ENCODE data around the gene TNFSF13B. TPM values are rescaled to one million over a fixed set of nuclear protein-coding genes. Genes with fewer than 3 reads are reported as not detected.

The TNFSF13B gene
- polyA plus RNA-seq (0.28 and 0.50 TPM in 2 replicates), polyA minus RNA-seq (0.93 and 1.7 TPM in 2 replicates)

GRCh38 chr13:108269601-108270328 lies at the start of gene TNFSF13B:
Gene TNFSF13B, plus strand, starts transcription at chr13:108269718. Its CDS starts 178 bp downstream, at chr13:108269896.
- Histone ChIP-seq H3K9me3 (ENCODE audit: low read length) (no peaks in the 10 kb centered on the region), H4K20me1 (ENCODE audit: insufficient read depth) (no peaks in the 10 kb centered on the region), H3K9me2 (ENCODE audit: insufficient read depth, low read length) (no peaks in the 10 kb centered on the region), H3K4me2 (ENCODE audit: low read length) (no peak within 1 kb of the TSS), H3K9ac (ENCODE audit: low read length) (no peak within 1 kb of the TSS), H3K27me3 (ENCODE audit: insufficient read depth, low read depth, low read length) (no peaks in the 10 kb centered on the region), H3K36me3 (ENCODE audit: insufficient read depth, low read length) (no peaks in the 10 kb centered on the region), H3K79me2 (replicated peaks; ENCODE audit: insufficient read depth, low read length) (no peaks in the 10 kb centered on the region), H3K27ac (ENCODE audit: low read length) (no peak within 1 kb of the TSS), H2AFZ (ENCODE audit: low read depth, low read length) (no peak within 1 kb of the TSS), H3K4me3 (ENCODE audit: low read length) (no peak within 1 kb of the TSS), H3F3A (ENCODE audit: insufficient read depth, low read length, poor library complexity, severe bottlenecking) (peaks cover 4% of the 10 kb centered on the region)
- no peak for TF ChIP-seq RAD21 (conservative IDR thresholded peaks at IDR 0.05)
- TF ChIP-seq EZH2 (IDR thresholded peaks at IDR 0.05; ENCODE audit: borderline replicate concordance, insufficient read depth, low read length, poor library complexity, severe bottlenecking): no peak
- TF ChIP-seq SMC3 (conservative IDR thresholded peaks at IDR 0.05; ENCODE audit: poor library complexity): no peak
- no peak for TF ChIP-seq CTCF (IDR thresholded peaks at IDR 0.05; ENCODE audit: poor library complexity, severe bottlenecking)
- TF ChIP-seq REST (IDR thresholded peaks at IDR 0.05; ENCODE audit: borderline replicate concordance): no peak
- no peak for TF ChIP-seq EP300 (conservative IDR thresholded peaks at IDR 0.05; ENCODE audit: poor library complexity, severe bottlenecking)
- TF ChIP-seq MXI1 (conservative IDR thresholded peaks at IDR 0.05; ENCODE audit: poor library complexity, severe bottlenecking): no peak
- TF ChIP-seq POLR2AphosphoS5 (IDR thresholded peaks at IDR 0.05): no peak
- TF ChIP-seq TAF1 (IDR thresholded peaks at IDR 0.05; ENCODE audit: low read depth): no peak

DNA sequence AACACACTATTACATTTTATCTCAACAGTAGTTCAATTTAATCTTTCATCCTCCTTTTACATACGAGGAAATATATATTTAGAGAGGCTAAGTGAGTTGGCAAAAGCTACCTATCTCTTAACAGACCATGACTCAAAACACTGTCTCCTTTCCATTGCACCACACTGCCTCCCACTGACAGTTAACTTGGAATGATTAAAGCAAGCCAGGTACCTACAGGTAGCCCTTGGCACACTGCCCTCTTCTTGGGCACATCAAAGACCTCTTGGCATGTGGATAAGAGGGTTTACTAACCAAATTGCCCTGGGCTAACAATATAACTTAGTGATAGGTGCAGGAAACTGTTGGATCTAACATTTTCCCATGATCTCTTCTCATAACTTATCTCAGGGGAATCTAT lies 49.5 kb upstream of the TNFSF13B start:
- no peak overlapping the region for H3K27ac ChIP-seq (ENCODE audit: low read length)
- no peaks in the 10 kb centered on the region for H3K9me2 ChIP-seq (ENCODE audit: insufficient read depth, low read length)
- no peaks in the 10 kb centered on the region for H4K20me1 ChIP-seq (ENCODE audit: insufficient read depth)
- no peaks in the 10 kb centered on the region for H3K9me3 ChIP-seq (ENCODE audit: low read length)
- peak overlapping the region; percentile 89 for H3K4me3 ChIP-seq (ENCODE audit: low read length)
- peaks cover 49% of the 10 kb centered on the region for H3K79me2 ChIP-seq (replicated peaks; ENCODE audit: insufficient read depth, low read length)
- H3K4me2 ChIP-seq (ENCODE audit: low read length): peak overlapping the region; percentile 54
- no peak overlapping the region for H2AFZ ChIP-seq (ENCODE audit: low read depth, low read length)
- no peak for TF ChIP-seq CTCF (IDR thresholded peaks at IDR 0.05; ENCODE audit: poor library complexity, severe bottlenecking)
- TF ChIP-seq REST (IDR thresholded peaks at IDR 0.05; ENCODE audit: borderline replicate concordance): no peak
- no peak for TF ChIP-seq EP300 (conservative IDR thresholded peaks at IDR 0.05; ENCODE audit: poor library complexity, severe bottlenecking)
- TF ChIP-seq POLR2AphosphoS5 (IDR thresholded peaks at IDR 0.05): no peak
- no peak for TF ChIP-seq RAD21 (conservative IDR thresholded peaks at IDR 0.05)
- TF ChIP-seq SMC3 (conservative IDR thresholded peaks at IDR 0.05; ENCODE audit: poor library complexity): no peak
- no peak for TF ChIP-seq MXI1 (conservative IDR thresholded peaks at IDR 0.05; ENCODE audit: poor library complexity, severe bottlenecking)
- no peak for TF ChIP-seq TAF1 (IDR thresholded peaks at IDR 0.05; ENCODE audit: low read depth)
- no peak for TF ChIP-seq EZH2 (IDR thresholded peaks at IDR 0.05; ENCODE audit: borderline replicate concordance, insufficient read depth, low read length, poor library complexity, severe bottlenecking)
- H3F3A ChIP-seq (ENCODE audit: insufficient read depth, low read length, poor library complexity, severe bottlenecking): no peaks in the 10 kb centered on the region
- no peaks in the 10 kb centered on the region for H3K36me3 ChIP-seq (ENCODE audit: insufficient read depth, low read length)
- no peaks in the 10 kb centered on the region for H3K27me3 ChIP-seq (ENCODE audit: insufficient read depth, low read depth, low read length)
- no peak overlapping the region for H3K9ac ChIP-seq (ENCODE audit: low read length)
